ENCODE data around the gene AGBL5.
"Not testable (repeated sequence)": the region's sequence is repeated elsewhere in the genome, so short reads cannot be mapped to it uniquely, and the experiment has no call there.

AGBL5 gene

GRCh38 chr2:27091746-27092695, 40.6 kb downstream of the AGBL5 start:
- DNase-seq (ENCODE audit: low read depth in 2 of 2), result no peak

- DNase-seq (ENCODE audit: low read depth in 2 of 2), result no peak
Observed at GRCh38 chr2:27092696-27093429, 41.4 kb downstream of the AGBL5 start.

- DNase-seq (ENCODE audit: low read depth in 2 of 2), result no peak
Observed at GRCh38 chr2:27093430-27094352, 42.2 kb downstream of the AGBL5 start.

GRCh38 chr2:27094353-27094984, 43.0 kb downstream of the AGBL5 start:
- no peak for DNase-seq (ENCODE audit: low read depth in 2 of 2)

GRCh38 chr2:27095427-27095744, 43.9 kb downstream of the AGBL5 start:
- no peak for DNase-seq (ENCODE audit: low read depth in 2 of 2)

DNA sequence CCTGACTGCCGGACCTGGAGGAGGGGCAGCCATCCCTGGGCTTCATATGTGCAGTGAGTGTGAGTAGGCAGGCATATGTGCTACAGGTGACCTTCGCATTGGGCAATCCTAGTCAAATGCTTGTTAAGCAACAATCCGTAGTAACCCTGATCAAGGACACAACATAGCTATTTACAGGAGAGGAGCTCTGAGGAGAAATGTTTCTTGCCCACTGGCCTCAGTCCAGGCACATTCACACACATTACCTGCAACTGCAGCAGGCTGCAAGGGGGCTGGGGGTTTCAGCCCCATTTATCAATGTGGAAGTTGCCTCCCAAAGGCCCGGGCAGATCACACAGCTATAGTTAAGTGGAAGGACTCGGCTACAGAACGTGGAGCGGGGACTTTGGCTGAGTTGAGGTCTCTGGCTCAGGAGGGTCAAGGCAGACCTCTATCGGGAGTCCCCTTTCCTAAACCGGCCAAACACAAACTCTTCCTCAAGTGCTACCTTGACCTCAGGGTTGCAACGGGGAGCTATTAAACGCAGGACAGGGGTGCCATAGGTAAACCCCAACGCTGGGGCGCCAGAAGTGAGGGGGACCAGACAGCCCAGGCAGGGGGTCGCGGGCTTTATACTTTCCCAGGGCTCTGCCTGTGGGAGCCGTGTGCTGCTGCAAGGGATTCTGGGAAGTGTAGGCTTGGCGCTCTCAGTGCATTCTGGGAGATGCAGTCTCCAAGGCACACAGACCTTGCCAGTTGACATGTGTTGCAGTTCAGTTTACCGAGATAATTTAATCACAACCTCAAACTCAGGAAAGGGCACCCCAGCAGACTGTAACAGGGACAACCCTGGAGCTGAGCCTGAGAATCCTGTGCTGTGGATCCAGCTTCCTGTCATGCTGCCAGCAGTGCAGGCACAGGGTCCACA, 44.5 kb downstream of the AGBL5 start:
- peak; percentile 19 to 29 for DNase-seq (ENCODE audit: low read depth in 2 of 2)

GRCh38 chr2:27096748-27097297, 45.4 kb downstream of the AGBL5 start:
- no peak for DNase-seq (ENCODE audit: low read depth in 2 of 2)

DNA sequence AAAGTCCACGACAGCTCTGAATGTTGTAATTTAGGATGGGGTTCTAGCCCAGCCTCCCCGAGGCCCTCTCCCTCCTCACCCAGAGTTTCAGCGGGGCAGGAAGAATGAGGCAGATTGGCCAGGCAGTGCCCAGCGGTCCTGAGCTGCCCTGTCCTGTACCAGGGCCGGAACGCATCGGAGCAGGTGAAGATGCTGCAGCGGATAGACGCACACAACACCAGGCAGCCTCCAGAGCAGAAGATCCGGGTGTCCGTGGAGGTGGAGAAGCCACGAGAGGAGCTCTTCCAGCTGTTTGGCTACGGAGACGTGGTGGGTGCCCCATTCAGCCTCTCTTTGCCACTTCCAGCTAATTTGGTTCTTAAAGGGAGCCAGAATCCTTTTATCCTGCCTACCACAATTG, 45.9 kb downstream of the AGBL5 start:
- no peak for DNase-seq (ENCODE audit: low read depth in 2 of 2)

- DNase-seq (ENCODE audit: low read depth in 2 of 2), result no peak
Observed at GRCh38 chr2:27099334-27099955, 48.0 kb downstream of the AGBL5 start.

DNA sequence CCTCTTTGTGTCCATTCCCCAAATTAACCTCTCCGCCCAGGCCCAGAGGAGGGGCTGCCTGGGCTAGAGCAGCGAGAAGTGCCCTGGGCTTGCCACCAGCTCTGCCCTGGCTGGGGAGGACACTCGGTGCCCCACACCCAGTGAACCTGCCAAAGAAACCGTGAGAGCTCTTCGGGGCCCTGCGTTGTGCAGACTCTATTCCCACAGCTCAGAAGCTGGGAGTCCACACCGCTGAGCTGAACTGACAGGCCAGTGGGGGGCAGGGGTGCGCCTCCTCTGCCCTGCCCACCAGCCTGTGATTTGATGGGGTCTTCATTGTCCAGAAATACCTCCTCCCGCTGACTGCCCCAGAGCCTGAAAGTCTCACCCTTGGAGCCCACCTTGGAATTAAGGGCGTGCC, 48.6 kb downstream of the AGBL5 start:
- no peak for DNase-seq (ENCODE audit: low read depth in 2 of 2)

GRCh38 chr2:27102329-27102728, 50.9 kb downstream of the AGBL5 start:
- no peak for DNase-seq (ENCODE audit: low read depth in 2 of 2)

GRCh38 chr2:27105981-27106380, 54.5 kb downstream of the AGBL5 start:
- no peak for DNase-seq (ENCODE audit: low read depth in 2 of 2)

DNA sequence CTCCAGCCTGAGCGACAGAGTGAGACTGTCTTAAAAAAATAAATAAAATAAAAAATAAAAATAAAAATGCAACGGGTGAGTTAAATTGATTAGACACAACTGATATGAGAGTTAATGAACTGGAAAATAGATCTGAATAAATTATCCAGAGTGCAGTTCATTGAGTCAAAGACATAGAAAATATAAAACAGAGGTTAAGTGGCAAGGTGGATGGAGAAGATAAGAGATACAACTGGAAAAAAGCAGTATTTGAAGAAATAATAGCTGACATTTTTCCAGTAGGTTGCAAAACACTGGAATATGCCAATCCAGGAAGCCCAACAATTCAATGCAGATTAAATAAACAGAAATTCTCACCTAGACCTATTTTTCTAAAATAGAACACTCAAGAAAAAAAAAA, 56.8 kb downstream of the AGBL5 start:
- no peak for DNase-seq (ENCODE audit: low read depth in 2 of 2)

GRCh38 chr2:27109083-27109482, 57.6 kb downstream of the AGBL5 start:
- no peak for DNase-seq (ENCODE audit: low read depth in 2 of 2)

- not testable (repeated sequence) for DNase-seq (ENCODE audit: low read depth in 2 of 2)
Observed at GRCh38 chr2:27110603-27111352, 59.3 kb downstream of the AGBL5 start.

- not testable (repeated sequence) for DNase-seq (ENCODE audit: low read depth in 2 of 2)
Observed at GRCh38 chr2:27111392-27112078, 60.1 kb downstream of the AGBL5 start.

DNA sequence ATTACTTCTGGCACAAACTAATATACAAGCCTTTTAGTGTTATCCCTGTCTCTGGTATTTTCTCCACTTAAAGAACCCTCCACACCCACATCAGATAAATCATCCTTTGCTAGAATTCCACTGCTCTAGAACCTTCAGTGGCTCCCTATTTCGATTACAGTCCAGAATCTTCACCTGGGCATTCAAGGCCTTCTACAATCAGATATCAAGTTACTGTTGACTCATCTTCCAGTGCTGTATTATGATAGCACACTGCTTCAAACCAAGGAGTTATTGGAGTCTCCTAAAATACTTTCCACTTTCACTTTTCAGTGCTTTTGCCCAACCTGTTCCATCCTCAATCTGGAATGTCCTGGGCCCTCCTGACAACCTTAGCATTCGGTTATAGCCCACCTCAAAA, 64.1 kb downstream of the AGBL5 start:
- no peak for DNase-seq (ENCODE audit: low read depth in 2 of 2)

- DNase-seq (ENCODE audit: low read depth in 2 of 2), result no peak
Observed at GRCh38 chr2:27117995-27118524, 66.6 kb downstream of the AGBL5 start.
